Hippocampal formation (tissue), 2 donors: Measurements from ENCODE around the gene DGCR8.
A peak's percentile ranks its signal among the peaks of the same experiment; 100 is the strongest.
"Not testable (repeated sequence)": the region's sequence is repeated elsewhere in the genome, so short reads cannot be mapped to it uniquely, and the experiment has no call there.

ENCODE experiments used
- DNase-seq, 2 donors: peaks; one replicate each; lab custom pipeline; 2025; lab: John Stamatoyannopoulos, UW

DGCR8 gene

DNA sequence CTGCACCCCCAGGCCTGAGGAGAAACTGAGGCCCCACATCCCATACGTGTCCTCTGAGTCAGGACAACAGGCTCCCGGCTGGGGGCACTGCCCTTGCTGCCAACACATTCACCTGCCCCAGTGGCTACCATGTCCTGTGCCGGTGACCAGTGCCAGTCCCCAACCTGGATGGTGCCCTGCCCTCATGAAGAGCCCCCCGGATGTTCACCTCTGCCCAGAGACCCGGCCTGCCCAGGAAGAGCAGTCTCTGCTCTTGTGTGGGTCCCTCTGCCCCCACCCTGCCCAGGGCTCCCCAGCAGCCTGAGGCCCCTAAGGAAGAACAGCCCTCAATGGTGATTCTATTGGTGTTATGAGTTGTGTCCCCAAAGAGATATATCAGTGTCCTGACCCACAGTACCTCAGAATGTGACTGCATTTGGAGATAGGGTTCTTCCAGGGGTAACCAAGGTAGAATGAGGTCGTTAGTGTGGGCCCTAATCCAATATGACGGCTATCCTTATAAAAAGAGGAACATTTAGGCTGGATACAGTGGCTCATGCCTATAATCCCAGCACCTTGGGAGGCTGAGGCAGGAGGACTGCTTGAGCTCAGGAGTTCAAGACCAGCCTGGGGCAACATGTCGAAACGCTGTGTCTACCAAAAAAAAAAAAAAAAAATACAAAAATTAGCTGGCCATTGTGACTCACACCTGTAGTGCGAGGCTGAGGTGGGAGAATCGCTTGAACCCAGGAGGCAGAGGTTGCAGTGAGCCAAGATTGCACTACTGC, 13.2 kb upstream of the DGCR8 start:
- no peak for DNase-seq

DNA sequence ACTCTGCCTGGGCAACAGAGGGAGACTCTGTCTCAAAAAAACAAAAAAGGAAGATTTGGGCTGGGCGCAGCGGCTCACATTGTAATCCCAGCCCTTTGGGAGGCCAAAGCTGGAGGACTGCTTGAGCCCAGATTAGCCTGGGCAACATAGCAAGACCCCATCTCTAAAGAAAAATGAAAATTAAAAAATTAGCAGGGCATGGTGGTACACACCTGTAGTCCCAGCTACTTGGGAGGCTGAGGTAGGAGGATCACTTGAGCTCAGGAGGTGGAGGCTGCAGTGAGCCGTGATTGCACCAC, 12.7 kb upstream of the DGCR8 start:
- not testable (repeated sequence) for DNase-seq

DNA sequence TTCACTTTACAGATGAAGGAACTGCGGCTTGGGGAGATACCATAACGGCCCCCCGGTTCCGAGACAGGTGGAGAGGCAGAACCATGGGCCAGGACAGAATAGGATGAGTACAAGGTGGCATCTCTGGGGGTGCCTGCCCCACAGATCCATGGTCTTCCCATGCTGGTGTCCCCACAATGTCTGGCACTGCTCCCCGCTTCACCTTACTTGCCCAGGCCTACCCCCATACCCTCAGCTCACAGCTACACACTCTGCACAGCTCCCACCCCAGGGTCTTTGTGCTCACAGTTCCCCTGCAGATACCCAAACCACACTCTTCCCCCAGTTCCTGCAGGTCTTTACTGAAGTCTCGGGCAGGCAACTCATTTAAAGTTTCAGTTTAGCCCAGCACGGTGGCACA, 11.4 kb upstream of the DGCR8 start:
- no peak for DNase-seq

DNA sequence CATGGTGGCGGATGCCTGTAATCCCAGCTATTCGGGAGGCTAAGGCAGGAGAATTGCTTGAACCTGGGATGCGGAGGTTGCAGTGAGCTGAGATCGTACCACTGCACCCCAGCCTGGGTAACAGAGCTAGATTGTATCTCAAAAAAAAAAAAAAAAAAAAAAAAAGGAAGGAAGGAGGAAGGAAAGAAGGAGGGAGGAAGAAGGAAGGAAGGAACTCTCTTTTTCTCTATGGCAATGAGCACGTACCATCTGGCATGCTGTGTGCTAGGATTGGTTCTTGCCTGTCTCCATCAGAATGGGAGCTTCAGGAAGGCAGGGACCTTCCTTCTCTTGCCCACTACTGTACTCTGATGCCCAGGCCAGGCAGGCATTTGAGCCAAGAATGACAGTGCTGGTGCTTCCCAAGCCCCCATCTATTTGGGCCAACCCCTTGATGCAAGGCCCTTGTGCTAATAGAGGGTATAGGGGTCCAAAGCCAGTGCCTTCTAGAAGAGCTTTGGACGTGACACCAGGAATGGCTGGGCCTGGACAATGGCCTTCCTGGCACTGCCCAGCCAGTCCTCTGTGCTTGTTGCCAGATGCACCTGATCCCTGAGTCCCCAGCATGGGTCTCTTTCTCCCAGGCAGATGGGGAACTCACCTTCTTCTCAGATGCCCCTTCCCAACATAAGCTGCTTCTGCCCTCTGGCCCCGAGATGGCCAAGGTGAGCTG, 10.6 kb upstream of the DGCR8 start:
- no peak for DNase-seq

DNA sequence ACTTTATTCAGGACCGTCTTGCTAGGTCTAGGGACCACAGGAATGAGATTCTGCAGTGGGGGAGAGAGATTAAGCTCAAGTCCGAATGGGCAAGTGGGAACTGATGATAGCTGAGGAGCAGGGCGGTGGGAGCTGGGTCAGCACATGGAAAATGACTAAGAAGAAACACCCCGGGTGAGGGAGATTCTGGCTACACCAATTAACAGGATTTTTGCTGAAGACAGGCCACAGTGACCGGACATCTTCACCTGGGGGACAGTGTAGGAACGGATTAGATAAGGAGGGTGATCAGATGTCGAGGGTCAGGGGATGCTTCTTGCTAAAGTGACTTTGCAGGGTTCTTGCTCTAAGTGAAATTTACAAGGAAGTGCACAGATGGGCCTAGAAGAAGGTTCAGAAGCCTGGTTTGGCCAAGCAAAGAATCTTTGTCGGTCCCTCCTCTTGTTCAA, 8.5 kb upstream of the DGCR8 start:
- DNase-seq: no peak

DNA sequence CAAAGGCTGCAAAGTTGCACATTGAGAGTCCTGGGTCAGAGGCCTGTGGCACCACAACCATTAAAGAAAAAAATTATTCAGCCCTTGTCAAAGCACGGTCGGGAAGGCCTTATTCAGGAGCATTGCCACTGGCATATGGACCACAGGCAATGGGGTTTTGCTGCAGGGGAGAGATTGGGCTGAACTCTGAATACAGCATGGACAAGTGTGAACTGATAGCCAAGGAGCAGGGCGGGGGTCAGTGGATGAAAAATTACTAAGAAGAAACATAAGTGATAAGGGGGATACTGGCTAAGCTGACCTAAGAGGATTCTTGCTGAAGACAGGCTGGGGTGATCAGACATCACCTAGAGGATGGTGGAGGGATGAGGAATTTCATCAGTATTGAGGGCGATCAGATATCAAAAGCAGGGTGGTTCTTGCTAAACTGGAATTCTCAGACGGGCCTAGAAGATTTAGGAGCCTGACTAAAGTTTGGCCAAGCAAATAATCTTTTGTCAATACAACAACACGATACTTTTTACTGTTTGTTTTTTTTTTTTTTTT, 3.3 kb upstream of the DGCR8 start:
- DNase-seq: no peak

DNA sequence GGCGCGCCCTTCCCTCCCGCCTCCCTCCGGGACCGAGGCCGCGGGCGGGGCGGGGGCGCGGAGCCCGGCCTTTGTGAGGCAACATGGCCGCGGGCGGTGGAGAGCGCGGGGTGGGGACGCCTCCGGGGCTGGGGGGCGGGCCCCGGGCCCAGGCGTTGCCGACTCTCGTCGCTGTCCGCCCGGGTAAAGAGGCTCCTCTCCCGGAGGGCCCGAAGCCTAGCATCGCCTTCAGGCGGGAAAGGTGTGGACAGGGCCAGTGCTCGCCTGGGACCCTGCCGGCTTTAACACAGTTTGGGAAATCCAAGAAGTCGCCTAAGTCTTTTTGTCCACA, 369 bp downstream of the DGCR8 start:
- peak in 1 of 2 donors; percentile 59 for DNase-seq

DNA sequence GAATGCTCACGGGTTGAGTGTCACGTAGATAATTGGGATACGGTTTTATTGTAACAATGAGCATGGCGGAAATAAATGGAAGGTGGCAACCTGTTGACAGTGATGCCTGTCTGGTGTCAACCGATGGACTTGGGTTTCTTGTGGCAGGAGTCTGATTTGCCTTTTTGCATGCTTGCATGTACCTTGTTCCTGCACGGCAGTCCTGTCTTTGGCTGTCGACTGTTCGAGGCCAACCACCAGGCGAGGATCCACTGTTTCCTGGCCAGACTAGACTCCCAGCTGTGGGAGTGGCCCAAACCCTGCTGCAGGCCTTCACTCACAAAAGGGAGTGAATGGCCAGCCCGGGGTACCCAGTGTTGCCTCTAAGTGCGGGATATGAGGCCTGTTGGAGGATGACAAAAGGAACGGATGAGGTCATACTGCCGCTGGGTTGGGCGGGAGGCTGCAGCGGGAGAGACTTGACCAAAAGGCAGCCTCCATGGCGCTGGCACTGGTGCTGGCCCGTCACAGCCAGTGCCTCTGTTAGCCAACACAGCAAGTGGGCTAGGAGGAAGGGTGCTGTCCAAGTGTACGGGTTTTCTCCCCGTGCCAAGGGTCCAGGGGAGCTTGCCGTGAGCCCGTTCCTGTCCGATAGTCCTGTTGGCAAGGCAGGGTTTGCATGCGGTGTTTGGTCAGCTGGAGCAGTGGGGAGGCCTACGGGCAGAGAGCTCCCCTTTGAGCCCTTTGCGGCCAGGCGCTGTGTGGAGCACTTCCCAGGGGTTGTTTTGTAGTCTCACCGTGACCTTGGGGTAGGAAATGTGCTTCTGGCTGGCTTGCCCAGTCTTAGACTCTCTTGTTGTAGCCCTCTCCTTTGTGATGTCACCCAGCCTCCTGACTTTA, 974 bp downstream of the DGCR8 start:
- no peak for DNase-seq

DNA sequence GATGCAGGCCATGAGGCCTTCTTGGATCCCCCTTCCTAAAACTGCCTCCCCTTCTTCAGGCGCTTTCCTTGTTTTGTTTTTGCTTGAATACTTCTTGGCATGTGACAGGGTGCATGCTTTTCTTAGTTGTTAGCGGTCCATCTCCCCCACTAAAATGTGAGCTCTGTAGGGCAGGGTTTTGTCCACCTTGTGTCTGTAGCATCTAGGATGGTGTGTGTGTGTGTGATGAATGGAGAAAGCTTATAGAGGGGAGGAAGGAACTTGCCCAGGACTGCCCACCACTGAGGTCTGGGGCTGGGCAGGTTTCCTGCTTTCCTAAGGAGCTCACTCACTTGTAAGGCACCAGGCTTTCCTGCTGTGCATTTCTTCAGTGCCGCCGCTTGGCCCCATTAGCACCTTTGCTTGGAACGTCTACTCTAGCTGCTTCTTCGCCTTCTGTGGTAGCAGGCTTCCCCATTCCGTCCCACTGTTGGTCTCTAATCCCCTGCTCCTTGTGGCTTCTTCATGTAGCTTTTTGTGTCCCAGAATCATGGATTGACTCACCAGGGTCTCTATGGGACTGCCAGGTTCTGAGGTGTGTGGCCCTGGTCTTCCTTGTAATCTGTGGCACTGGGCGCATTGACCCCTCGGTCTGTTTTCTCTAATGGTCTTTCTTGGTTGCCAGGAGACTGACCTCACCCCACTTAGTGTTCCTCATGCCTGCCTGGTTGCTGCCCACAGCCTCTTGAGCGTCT, 3.3 kb downstream of the DGCR8 start:
- DNase-seq: no peak

DNA sequence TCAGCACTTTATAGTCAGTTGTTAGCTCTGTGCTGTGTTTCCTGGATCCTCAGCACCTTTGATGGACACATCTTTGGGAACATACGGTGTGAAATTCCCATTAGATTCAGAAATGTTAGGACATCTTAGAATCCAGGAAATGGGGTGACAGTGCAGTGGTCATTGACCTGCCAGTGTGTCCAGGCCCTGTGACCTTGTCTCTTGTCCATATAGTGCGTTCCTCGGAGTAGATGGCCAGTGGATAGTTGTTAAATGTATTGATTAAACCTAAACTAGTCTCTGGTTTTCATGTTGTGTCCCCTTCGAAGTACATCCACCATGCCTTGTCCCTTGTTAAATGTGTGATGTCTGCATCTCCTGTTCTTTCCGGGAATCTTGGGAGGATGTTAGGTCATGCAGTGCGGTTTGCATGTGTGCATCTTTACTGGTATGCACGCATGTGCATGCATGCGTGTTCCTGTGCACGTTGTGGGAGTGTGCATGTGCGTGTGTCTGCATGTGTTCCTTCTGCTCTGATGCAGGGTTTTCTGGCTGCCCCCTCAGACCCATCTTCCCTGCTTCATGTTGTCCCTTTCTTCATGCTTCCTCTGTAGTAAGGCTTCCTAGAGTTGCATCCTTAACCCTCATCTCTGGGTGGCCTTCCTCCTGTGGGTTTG, 4.0 kb downstream of the DGCR8 start:
- no peak for DNase-seq

DNA sequence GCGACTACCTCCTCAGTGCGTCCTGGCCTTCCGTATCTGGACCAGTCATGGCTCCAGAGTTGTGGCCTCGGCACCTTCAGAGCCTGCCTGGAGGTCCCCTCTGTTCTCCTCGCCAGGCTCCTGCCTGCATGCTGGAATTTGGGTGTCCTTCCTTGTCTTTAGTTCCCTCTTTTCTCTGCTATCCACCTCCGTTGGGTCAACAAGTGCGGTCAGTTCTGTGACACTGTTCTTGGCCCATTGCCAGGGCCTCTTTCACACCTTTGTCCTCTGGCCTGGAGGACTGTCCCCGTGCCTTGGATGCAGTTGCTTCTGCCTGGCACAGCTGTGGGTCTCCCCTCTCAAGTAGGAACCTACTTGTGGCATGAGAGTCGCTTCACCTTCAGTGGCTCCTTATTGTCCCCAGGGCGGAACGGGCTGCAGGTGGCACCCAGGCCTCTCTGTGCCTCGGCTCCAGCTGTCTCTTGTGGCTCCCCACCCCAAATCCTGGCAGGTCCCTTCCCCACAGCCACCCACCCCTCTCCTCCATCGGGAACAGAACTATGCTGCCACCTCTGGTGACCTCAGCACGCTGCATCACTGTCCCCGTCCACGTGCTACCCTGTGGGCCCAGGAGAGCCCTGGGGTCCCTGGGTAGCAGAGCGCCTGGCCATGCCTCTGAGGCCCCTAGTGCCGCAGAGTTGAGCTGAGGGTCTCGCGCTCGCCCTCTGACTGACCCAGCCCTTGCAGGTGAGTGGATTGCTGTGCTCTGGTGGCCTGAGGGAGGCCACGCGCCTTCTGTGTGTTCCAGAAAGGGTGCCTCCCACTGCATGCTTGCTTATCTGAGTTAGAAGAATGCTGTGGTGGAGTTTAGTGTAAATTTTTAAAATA, 4.7 kb downstream of the DGCR8 start:
- DNase-seq: no peak

DNA sequence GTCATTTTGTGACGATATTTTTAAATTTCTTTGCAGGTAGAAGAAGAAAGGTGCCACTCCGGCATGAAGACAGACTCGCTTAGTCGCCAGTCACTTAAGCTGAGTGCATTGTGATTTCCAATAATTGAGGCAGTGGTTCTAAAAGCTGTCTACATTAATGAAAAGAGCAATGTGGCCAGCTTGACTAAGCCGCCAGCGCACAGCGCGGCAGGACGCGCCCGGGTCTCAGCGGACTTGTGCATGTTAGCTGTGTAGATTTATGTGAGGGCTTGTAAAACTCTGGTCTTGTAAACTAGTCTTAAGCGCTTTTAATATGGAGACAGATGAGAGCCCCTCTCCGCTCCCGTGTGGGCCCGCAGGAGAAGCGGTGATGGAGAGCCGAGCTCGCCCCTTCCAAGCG, 5.6 kb downstream of the DGCR8 start:
- DNase-seq: no peak

DNA sequence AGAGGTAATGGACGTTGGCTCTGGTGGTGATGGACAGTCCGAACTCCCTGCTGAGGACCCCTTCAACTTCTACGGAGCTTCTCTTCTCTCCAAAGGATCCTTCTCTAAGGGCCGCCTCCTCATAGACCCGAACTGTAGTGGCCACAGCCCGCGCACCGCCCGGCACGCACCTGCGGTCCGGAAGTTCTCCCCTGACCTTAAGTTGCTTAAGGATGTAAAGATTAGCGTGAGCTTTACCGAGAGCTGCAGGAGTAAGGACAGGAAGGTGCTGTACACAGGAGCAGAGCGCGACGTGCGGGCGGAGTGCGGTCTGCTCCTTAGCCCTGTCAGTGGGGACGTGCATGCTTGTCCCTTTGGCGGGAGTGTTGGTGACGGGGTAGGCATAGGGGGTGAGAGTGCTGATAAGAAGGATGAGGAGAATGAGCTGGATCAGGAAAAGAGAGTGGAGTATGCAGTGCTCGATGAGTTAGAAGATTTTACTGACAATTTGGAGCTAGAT, 6.1 kb downstream of the DGCR8 start:
- DNase-seq: no peak

DNA sequence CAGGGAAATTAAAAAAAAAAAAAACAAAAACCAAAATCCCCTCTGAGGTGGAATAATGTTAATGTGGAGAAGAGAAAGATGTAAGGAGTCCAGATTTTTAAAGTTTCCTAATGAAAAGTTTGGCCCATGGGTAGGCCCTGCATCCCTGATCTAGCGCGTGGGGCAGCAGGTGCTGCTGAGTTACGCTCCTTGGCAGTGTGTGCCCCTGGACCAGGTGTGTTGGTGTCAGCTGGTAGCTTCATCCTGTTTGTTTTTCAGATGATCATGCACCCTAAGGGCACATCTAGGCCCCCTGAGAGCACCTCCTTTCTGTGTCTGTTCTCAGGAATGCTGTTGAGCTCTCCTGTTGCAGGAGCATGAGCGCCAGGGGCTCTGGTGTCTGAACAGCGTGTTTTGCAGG, 6.7 kb downstream of the DGCR8 start:
- DNase-seq: no peak

DNA sequence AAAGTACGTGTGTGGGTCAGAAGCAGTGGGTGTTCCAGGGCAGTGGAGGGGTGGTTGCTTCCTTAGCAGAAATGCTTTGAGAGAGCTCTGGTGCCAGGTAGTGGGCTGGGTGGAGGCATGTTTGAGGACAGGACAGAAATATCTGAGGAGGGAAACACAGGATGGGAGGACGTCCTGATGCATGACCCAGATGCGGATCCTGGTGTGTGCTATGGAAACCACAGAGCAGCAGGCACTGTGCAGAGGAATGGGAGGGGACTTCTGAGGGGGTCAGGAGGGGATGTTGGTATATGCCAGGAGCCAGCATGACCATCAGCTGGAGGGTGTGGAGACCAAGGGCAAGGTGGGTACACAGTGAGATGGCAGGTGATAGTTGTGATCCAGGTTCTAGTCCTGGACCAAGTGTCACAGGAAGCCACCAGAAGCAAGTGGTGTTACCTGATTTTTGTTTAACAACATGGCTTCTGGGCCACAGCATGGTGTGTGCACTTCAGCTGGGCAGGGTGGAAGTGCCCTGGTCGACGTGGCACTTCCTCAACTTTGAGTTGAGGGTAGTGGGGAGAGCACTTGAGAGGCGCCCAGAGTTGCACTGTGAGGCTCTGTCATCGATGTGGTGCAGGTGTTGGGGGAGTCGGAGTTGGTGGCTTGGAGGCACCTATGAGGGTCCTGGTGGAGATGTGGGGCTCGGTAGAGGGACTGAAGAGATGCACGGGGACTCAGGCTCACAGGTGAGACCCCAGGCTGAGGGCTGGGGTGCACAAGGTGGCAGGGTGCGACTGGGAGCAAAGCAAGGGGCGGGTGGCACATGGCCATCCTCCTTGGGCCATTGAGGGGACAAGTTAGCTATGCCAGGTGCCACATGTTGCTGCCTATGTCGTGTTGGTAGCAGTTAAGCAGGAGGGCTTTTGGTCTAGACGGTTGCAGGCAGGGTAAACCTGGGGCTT, 7.5 kb downstream of the DGCR8 start:
- DNase-seq: no peak

DNA sequence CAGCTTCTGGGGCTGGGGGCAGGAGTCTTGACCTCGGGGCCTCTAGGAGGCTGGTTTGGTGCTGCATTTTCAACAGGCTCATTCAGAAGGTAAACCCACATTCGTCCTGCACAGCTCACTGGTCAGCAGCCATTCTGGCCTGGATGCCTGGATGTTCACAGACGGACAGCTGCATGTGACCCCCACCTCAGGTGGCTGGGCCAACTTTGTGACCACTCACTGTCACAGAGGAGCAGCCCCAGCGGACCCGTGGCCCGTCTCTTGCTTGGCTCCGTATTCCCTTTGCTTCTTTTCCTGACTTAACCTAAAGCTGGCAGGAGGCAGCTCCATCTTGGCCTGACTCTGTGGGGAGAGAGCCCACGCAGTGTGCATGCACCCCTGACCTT, 8.2 kb downstream of the DGCR8 start:
- DNase-seq: no peak

DNA sequence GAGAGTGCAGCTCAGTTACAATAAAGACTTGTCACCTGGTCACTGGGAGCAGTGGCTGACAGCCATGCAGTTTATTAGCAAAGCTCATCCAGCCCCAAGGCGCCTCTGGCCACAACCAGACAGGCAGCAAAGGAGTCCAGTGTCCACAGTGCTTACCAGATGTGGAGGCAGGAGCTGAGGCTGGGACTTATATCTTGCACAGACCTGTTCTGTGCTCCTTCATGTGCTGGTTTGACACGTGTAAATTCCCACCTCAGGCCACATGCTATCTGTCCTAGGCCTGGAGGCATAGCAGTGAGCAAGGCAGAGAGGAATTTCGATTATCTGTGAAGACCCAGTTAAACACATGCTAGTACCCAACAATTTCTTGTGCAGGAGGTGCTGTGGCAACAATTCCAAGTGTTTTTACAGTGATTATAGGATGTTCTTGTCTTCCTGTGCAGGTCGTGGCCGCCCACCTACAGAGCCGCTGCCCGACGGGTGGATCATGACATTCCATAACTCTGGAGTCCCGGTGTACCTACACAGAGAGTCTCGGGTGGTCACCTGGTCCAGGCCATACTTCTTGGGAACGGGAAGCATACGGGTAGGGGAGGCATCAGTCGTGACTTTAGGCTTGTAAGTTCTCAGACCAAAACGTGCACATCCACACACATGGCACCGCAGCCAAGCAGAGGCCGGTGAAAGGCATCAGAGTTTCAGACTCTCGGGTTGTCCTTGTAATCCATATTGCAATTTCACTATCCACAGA, 9.4 kb downstream of the DGCR8 start:
- DNase-seq: no peak

DNA sequence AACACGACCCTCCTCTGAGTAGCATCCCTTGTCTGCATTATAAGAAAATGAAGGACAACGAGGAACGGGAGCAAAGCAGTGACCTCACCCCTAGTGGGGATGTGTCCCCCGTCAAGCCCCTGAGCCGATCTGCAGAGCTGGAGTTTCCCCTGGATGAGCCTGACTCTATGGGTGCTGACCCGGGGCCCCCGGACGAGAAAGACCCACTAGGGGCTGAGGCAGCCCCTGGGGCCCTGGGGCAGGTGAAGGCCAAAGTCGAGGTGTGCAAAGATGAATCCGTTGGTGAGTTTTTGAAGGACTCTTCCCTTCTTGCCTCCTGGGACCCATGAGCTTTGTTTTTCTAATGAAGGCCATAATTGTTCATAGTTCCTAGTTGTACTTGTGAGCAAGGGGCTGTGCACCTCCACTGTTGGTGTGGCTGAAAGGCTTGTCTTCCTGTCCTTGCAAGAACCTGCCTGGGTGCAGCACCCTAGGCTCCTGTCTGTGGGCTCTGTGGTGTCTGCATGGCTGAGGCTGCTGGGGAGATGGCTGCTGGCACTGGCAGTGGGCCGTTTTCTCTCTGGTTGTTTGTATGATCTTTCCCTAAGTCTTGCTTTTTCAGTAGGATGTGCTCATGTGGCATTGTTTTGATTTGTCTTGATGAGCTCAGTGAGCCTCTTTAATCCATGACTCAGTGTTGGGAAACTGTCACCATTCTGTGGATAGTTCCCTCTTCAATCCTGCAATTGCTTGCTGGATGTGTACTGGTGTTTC, 10.1 kb downstream of the DGCR8 start:
- DNase-seq: no peak
